Eye (tissue), 1 donor: ENCODE data around the gene SNED1.

Experiments used
- DNase-seq: peaks from one replicate; pipeline ENCODE4 v3.0.0-alpha.2; 2015

The SNED1 gene

GRCh38 chr2:241068942-241069810, 70.8 kb downstream of the SNED1 start:
- no peak for DNase-seq

GRCh38 chr2:241069821-241070281, 71.4 kb downstream of the SNED1 start:
- no peak for DNase-seq

DNA sequence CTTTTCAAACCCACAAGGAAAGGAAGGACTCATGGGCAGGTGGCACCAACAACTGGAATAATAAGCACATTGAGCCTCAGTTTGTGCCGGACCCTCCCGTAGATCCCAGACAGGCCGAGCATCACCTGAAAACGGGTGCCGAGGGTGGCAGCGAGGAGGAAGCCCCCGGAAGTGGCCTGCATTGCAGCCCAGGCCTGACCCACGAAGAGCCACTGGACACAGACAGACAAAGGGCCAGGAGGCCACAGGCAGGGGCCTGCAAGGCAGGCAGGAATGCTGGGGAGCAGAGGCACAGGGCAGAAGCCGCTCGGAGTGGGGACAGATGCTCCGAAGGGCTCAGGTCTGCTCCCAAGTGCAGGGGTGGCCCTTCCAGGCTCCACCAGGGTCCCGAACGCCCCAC, 71.9 kb downstream of the SNED1 start:
- no peak for DNase-seq

DNA sequence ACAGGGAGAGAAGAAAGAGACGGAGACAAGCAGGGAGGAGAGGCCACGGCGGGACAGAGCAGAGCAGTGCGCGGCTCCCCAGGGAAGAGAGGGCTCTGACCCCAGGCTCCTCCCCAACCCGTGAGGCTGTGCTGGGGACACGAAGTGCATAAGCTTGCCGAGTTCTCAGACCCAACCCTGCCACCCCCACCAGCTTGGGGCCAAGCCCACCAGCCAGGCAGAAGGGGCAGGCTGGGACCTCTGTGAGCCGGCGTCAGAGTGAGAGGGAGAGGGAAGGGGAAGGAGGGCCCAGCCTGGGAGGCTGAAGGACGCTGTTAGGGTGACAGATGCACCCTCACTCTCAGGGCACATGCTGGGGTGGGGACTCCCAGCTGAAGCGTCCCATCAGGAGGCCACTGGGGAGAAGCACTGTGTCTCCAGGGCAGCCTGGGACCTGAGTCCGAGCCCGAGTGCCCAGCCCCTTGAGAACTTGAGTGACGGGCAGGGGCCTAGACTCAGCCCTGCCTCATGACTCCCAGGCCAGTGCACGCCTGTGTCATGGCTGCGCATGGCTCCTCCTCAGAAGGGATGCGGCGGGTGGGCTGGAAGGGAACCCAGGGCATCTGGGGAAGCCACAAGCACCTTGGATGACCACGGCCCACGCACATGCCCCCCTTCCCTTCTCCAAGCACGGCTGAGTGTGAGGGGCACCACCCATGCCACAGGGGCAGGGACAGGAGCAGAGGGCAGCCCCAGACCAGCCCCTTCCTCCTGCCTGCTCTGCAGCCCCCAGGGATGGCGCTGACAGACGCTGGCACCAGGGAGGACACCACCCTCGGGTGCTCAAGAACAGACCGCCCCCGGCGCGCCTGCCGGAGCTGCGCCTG, 72.6 kb downstream of the SNED1 start:
- no peak for DNase-seq

GRCh38 chr2:241071677-241072111, 73.3 kb downstream of the SNED1 start:
- no peak for DNase-seq

DNA sequence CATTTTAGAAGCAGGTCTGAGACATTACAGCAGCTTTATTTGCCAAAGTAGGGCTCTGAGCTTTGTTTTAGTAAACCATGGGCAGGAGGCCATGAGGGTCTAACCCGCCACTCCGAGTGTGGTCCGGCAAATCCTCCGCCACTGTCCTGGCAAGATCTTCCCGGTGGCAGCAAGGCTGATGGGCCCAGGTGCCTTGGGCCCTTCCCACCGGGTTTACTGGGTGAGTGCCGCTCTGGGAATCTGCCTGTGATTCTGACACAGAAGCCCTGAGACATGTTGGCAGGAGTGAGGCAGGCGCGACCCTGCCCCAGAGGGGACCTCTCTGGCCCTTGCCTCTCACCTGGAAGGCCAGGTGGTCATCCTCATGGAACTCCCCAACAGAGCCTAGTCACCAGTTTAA, 73.7 kb downstream of the SNED1 start:
- DNase-seq, result no peak

- no peak for DNase-seq
These were observed 74.2 kb downstream of the SNED1 start for GRCh38 chr2:241072553-241073165.

DNA sequence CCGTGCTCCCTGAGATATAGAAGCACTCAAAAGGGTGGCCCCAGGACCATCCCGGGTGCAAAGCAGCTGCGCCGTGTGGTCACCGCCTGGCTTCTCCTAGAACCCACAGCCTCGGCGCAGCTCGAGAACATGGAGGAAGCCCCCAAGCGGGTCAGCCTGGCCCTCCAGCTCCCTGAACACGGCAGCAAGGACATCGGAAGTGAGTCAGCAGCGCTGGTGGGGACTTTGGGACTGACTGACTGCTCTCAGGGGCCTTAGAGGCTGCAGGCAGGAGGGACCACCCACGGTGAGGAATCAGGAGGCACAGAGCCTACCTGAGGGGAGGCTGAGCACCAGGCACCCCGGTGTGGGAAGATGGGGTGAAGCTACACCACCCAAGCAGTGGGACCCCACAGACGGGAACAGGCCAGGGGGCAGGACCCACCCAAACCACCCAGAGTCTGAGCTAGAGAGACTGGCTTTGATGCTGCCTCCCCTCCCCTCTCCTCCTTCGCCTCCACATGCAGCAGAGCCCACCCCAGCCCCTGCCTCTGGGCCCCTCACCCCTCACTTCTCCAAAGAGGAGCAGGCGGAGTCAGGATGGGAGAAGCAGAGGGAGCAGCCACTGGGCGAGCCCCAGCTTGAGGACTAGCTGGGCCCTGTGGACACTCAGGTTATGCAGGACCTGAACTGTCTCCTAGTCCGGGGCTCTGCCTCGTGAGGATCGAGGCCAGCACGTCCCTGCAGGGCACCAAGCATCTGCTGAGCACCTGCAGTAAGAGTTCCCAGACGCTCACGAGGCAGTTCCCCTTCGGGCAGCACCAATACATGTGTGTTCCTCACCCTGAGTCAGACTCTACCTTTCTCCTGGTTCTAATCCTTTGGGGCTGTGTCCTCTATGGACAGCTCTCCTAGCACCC, 75.0 kb downstream of the SNED1 start:
- no peak for DNase-seq

DNA sequence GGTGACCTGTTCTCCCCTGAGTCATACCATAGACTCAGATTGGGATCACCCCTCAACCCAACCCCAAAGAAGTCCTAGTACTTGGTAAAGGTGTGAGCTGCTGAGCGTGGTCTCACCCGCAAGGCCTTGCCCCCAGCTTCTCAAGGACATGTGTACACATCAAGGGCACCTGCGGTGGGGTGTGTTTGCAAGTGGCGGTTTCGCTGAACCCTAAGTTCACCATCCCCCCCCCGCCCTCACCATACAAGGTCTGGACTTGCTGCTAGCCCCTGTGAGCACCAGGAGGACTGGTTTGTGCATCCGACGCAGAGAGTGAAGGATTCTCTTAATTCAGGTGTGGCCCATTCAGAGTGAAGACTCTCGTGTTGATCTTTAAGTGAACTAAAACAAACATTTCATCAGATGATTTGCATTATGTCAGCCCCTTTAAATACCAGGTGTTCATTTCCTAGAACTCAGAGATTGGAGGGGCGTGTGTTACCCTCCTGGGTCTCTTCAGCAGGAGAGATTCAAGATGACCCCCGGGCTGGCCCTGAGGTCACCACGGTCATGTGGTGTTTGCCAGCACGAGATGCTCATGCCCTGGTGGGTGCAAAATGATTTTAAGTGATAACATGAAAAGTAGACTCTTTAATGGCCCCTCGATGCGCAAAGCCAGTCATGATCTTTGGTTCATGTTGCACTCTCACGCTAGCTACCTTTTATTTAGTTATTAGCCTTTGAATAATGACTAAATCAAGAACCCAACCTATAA, 75.8 kb downstream of the SNED1 start:
- no peak for DNase-seq

DNA sequence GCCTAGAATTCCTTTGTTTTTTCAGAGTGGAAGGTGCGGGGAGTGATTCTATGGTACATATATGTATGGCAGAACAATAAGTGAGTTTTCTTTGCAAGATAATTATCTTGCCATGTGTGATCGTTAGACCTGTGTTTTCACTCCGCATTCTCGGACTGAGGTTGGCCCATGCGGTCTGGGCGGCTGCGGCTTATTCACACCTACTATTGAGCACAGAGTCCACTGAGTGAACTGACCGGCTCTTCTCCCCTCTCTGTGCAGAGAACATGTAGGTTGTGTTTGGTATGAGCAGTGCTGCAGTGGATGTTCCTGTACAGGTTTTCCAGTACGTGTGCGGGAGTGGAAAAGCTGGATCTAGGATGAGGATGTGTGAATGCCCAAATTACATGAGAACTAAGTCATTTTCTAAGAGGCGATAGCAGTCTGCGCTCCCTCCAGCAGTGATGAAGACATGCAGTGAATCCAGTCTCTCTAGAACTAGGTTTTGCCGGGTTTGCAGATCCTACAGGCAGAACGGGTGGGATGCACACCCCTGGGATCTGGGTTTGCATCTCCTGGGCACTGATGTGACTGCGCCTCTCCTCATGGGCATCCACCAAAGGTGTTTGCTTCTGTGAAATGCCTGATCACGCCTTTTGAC, 76.6 kb downstream of the SNED1 start:
- no peak for DNase-seq

GRCh38 chr2:241080405-241081189, 82.2 kb downstream of the SNED1 start:
- no peak for DNase-seq

DNA sequence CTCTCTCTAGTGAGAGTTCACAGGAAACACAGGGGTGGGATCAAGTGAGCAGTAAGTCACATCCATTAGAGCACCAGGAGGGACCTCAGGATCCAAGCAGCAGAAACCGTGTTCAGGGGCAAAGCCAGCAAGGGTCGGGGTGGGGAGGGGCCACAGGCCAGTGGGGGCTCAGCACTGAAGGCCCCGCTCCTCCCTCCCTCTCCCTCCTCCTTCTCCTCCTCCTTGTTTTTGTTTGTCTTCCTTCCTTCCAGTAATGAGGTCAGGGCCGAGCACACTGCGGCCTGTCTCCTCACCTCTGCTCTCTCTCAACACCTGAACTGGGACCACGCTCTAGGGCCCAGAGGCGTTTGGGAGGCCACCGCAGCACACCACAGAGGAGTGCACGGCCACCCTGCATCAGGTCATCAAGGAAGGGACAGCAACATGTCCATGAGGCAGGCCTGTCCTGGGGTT, 82.8 kb downstream of the SNED1 start:
- no peak for DNase-seq

GRCh38 chr2:241081643-241082340, 83.4 kb downstream of the SNED1 start:
- DNase-seq, result no peak

GRCh38 chr2:241082341-241083090, 84.1 kb downstream of the SNED1 start:
- no peak for DNase-seq

DNA sequence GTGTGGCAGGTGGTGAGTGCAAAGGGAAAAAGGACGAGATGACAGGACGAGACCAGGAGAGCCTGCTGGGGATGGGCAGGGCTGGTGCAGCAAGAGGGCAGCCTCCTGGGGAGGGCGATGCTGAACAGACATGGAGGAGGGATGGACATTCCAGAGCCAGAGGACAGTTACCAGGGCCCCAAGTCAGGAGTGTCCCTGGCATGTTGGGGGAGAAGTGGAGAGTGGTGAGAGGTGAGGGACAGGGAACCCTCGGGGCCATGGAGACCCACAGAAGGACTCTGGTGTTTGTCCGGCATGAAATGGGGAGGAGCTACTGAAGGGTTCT, 84.6 kb downstream of the SNED1 start:
- no peak for DNase-seq

- no peak for DNase-seq
These were observed 86.5 kb downstream of the SNED1 start for GRCh38 chr2:241084856-241085444.

- DNase-seq, result no peak
These were observed 89.2 kb downstream of the SNED1 start for GRCh38 chr2:241087420-241088268.
